Liver (tissue), 9 donors: ENCODE measurements around the gene MFSD11. TPM values are rescaled to one million over a fixed set of nuclear protein-coding genes. Genes with fewer than 3 reads are reported as not detected.
"Not testable (repeated sequence)": the region's sequence is repeated elsewhere in the genome, so short reads cannot be mapped to it uniquely, and the experiment has no call there.

Experiments used
- DNase-seq: peaks from one replicate; pipeline ENCODE4 v3.0.0-alpha.2; 2017; ENCODE audit warnings: low spot score
- H3K27ac ChIP-seq, 2 donors: one replicate each; pipeline ENCODE4 v1.7.0; 2013; ENCODE audit warnings: inconsistent platforms in 2 of 2, low read length in 2 of 2, control low read depth in 1 of 2, low read depth in 1 of 2, mild to moderate bottlenecking in 1 of 2
- H3K27me3 ChIP-seq, 4 donors: one replicate each; pipeline versions ENCODE4 v1.6.1 to v1.7.0; 2013; ENCODE audit warnings: low read length in 3 of 4, inconsistent platforms in 1 of 4, mild to moderate bottlenecking in 1 of 4, moderate library complexity in 1 of 4; ENCODE audit not compliant: control insufficient read depth in 4 of 4, insufficient read depth in 4 of 4
- H3K36me3 ChIP-seq, 4 donors: one replicate each; pipeline versions ENCODE4 v1.6.1 to v1.7.0; 2013; ENCODE audit warnings: low read length in 3 of 4, mild to moderate bottlenecking in 3 of 4, low read depth in 1 of 4, moderate library complexity in 1 of 4; ENCODE audit not compliant: control insufficient read depth in 4 of 4, insufficient read depth in 3 of 4
- H3K4me1 ChIP-seq, 4 donors: one replicate each; pipeline versions ENCODE4 v1.6.1 to v1.7.0; 2013; ENCODE audit warnings: low read length in 3 of 4, mild to moderate bottlenecking in 3 of 4, moderate library complexity in 1 of 4; ENCODE audit not compliant: control insufficient read depth in 4 of 4, insufficient read depth in 4 of 4
- H3K4me3 ChIP-seq, 3 donors: one replicate each; pipeline versions ENCODE4 v1.6.1 to v1.7.0; 2013; ENCODE audit warnings: low read length in 3 of 3, control low read depth in 1 of 3, low read depth in 1 of 3, mild to moderate bottlenecking in 1 of 3
- H3K9ac ChIP-seq, 2 donors: one replicate each; pipeline ENCODE4 v1.7.0; 2013; ENCODE audit warnings: low read length in 2 of 2, mild to moderate bottlenecking in 2 of 2, moderate library complexity in 2 of 2, control low read depth in 1 of 2, low read depth in 1 of 2
- H3K9me3 ChIP-seq, 4 donors: one replicate each; pipeline versions ENCODE4 v1.6.1 to v1.7.0; 2013; ENCODE audit warnings: low read length in 3 of 4; ENCODE audit not compliant: control insufficient read depth in 4 of 4
- ATF3 ChIP-seq: IDR thresholded peaks from 2 replicates; pipeline ENCODE4 v1.6.1; 2016; ENCODE audit warnings: antibody characterized with exemption
- CTCF ChIP-seq: fragments of 150-350 bp; IDR thresholded peaks from 2 replicates; pipeline ENCODE4 v1.5.1; 2017; ENCODE audit warnings: improper control_type of control experiment, low read depth, low read length; ENCODE audit not compliant: missing input control
- EGR1 ChIP-seq, 2 donors: IDR thresholded peaks; 2 replicates each; pipeline ENCODE4 v1.6.1; 2016 to 2018; ENCODE audit warnings: antibody characterized with exemption in 2 of 2, low read depth in 2 of 2
- FOXA1 ChIP-seq: IDR thresholded peaks from 2 replicates; pipeline ENCODE4 v1.6.1; 2016; ENCODE audit warnings: antibody characterized with exemption
- FOXA2 ChIP-seq: IDR thresholded peaks from 2 replicates; pipeline ENCODE4 v1.6.1; 2016; ENCODE audit warnings: antibody characterized with exemption
- GABPA ChIP-seq, 2 donors: IDR thresholded peaks in 1 of 2; conservative IDR thresholded peaks in 1 of 2; 2 replicates each; pipeline ENCODE4 v1.6.1; 2016; ENCODE audit warnings: antibody characterized with exemption in 2 of 2, mild to moderate bottlenecking in 1 of 2, moderate library complexity in 1 of 2
- HNF4A ChIP-seq, 2 donors: conservative IDR thresholded peaks; 2 replicates each; pipeline ENCODE4 v1.6.1; 2016; ENCODE audit warnings: antibody characterized with exemption in 2 of 2, mild to moderate bottlenecking in 2 of 2
- HNF4G ChIP-seq: IDR thresholded peaks from 2 replicates; pipeline ENCODE4 v1.6.1; 2016; ENCODE audit warnings: antibody characterized with exemption
- JUND ChIP-seq, 2 donors: IDR thresholded peaks; 2 replicates each; pipeline ENCODE4 v1.6.1; 2016; ENCODE audit warnings: antibody characterized with exemption in 2 of 2
- NR2F2 ChIP-seq: IDR thresholded peaks from 2 replicates; pipeline ENCODE4 v1.6.1; 2016; ENCODE audit warnings: antibody characterized with exemption
- RAD21 ChIP-seq, 2 donors: IDR thresholded peaks; 2 replicates each; pipeline ENCODE4 v1.6.1; 2016; ENCODE audit warnings: antibody characterized with exemption in 2 of 2, mild to moderate bottlenecking in 2 of 2
- REST ChIP-seq: IDR thresholded peaks from 2 replicates; pipeline ENCODE4 v1.6.1; 2016; ENCODE audit warnings: antibody characterized with exemption, mild to moderate bottlenecking
- RXRA ChIP-seq, 2 donors: IDR thresholded peaks; 2 replicates each; pipeline ENCODE4 v1.6.1; 2017 to 2018; ENCODE audit warnings: antibody characterized with exemption in 2 of 2, mild to moderate bottlenecking in 1 of 2
- SP1 ChIP-seq: IDR thresholded peaks from 2 replicates; pipeline ENCODE4 v1.6.1; 2018; ENCODE audit warnings: antibody characterized with exemption, mild to moderate bottlenecking
- TAF1 ChIP-seq: conservative IDR thresholded peaks from 2 replicates; pipeline ENCODE4 v1.6.1; 2016; ENCODE audit warnings: antibody characterized with exemption, mild to moderate bottlenecking
- YY1 ChIP-seq: IDR thresholded peaks from 2 replicates; pipeline ENCODE4 v1.6.1; 2016; ENCODE audit warnings: antibody characterized with exemption, mild to moderate bottlenecking
- ZBTB33 ChIP-seq: IDR thresholded peaks from 2 replicates; pipeline ENCODE4 v1.6.1; 2016; ENCODE audit warnings: antibody characterized with exemption
- WGBS: extraction: QIAGEN DNeasy Blood & Tissue Kit; methylation state at CpG from one replicate; pipeline ENCODE4 v1.1.7; 2013; 5-methylcytosine and 5-hydroxymethylcytosine counted together
- polyA plus RNA-seq, 2 donors: library from polyadenylated mRNA; stranded (reverse) in 1 of 2; unstranded in 1 of 2; fragments of 200-250 nt in 1 of 2; fragments of >200 nt in 1 of 2; fragmentation: Nextera tagmentation in 1 of 2; extraction: Ambion mirVana in 1 of 2; gene quantifications; one replicate each; pipeline versions ENCODE4 v1.2.1 to v1.2.3, GENCODE V29; 2013 to 2015
- total RNA-seq, 2 donors: library from RNA; depleted of rRNA; stranded (reverse); fragments of >200 nt; gene quantifications; one replicate each; pipeline ENCODE4 v1.2.3, GENCODE V29; 2014
- donor health status: healthy.
- donor health status: healthy.
- donor health status: healthy.
- donor health status: healthy.
- donor health status: healthy.

MFSD11 gene
- total and polyA plus RNA-seq, 4 donors: 8.6 to 26.9 (median 17.5) TPM

GRCh38 chr17:76721463-76721862 is 16.5 kb upstream of the MFSD11 start:
- no peak overlapping the region for H3K27ac ChIP-seq
- no peaks in the 10 kb centered on the region for H3K9me3 ChIP-seq
- H3K9ac ChIP-seq: no peak overlapping the region
- TF ChIP-seq GABPA (IDR thresholded peaks at IDR 0.05 in 1 of 2, conservative IDR thresholded peaks at IDR 0.05 in 1 of 2) (no peak), SP1 (no peak), TAF1 (no peak), FOXA1 (no peak), HNF4G (no peak), RXRA (IDR thresholded peaks at IDR 0.05) (no peak), ZBTB33 (no peak), JUND (IDR thresholded peaks at IDR 0.05) (no peak), EGR1 (IDR thresholded peaks at IDR 0.05; ENCODE audit: low read depth in 2 of 2) (no peak), NR2F2 (no peak), YY1 (no peak), FOXA2 (no peak), ATF3 (no peak), REST (no peak), CTCF (no peak)
- peaks cover 3 to 10% (median 9%) of the 10 kb centered on the region in 4 donors for H3K4me1 ChIP-seq
- no peaks in the 10 kb centered on the region for H3K27me3 ChIP-seq
- DNase-seq: no peak
- no peak overlapping the region for H3K4me3 ChIP-seq
- WGBS: 90% methylated on average over 10 of the region's 10 CpGs
- peaks cover 19 to 63% (median 57%) of the 10 kb centered on the region in 4 donors for H3K36me3 ChIP-seq

GRCh38 chr17:76722279-76722678 is 15.6 kb upstream of the MFSD11 start:
- DNase-seq: no peak
- Histone ChIP-seq H3K27ac (no peak overlapping the region), H3K4me1 (peaks cover 3 to 12% (median 11%) of the 10 kb centered on the region in 4 donors), H3K27me3 (no peaks in the 10 kb centered on the region), H3K9me3 (no peaks in the 10 kb centered on the region), H3K9ac (no peak overlapping the region), H3K36me3 (peaks cover 19 to 55% (median 50%) of the 10 kb centered on the region in 4 donors), H3K4me3 (no peak overlapping the region)
- 94% methylated on average over 8 of the region's 8 CpGs for WGBS
- TF ChIP-seq JUND (IDR thresholded peaks at IDR 0.05) (no peak), HNF4A (conservative IDR thresholded peaks at IDR 0.05) (no peak), ZBTB33 (no peak), SP1 (no peak), ATF3 (no peak), TAF1 (no peak), RAD21 (IDR thresholded peaks at IDR 0.05) (no peak)

GRCh38 chr17:76722977-76723376 is 14.9 kb upstream of the MFSD11 start:
- WGBS: 97% methylated on average over 8 of the region's 8 CpGs
- peaks cover 6 to 19% (median 17%) of the 10 kb centered on the region in 4 donors for H3K4me1 ChIP-seq
- H3K9me3 ChIP-seq, DNase-seq, H3K4me3 ChIP-seq, H3K9ac ChIP-seq, H3K27ac ChIP-seq, H3K27me3 ChIP-seq: not testable (repeated sequence)
- H3K36me3 ChIP-seq: peaks cover 19 to 52% (median 49%) of the 10 kb centered on the region in 4 donors
